Measurements from ENCODE around the gene ASB15. TPM values are rescaled to one million over a fixed set of nuclear protein-coding genes. Genes with fewer than 3 reads are reported as not detected.

ASB15 gene
- polyA plus RNA-seq, 4 donors: 0.01 to 0.12 TPM; not detected in 2

- H3K4me3 ChIP-seq (ENCODE audit: low read depth in 1 of 3, low read length in 3 of 3): no peak overlapping the region
- no peaks in the 10 kb centered on the region for H3K36me3 ChIP-seq (ENCODE audit: control insufficient read depth in 3 of 3, insufficient read depth in 2 of 3, low read depth in 1 of 3, low read length in 3 of 3)
- H3K27me3 ChIP-seq (ENCODE audit: control insufficient read depth in 3 of 3, insufficient read depth in 3 of 3, low read length in 3 of 3): no peaks in the 10 kb centered on the region
- H3K4me1 ChIP-seq (ENCODE audit: control insufficient read depth in 3 of 3, insufficient read depth in 2 of 3, low read depth in 1 of 3, low read length in 2 of 3): no peaks in the 10 kb centered on the region
- no peaks in the 10 kb centered on the region for H3K9me3 ChIP-seq (ENCODE audit: control insufficient read depth in 2 of 2, insufficient read depth in 1 of 2, low read depth in 1 of 2, low read length in 1 of 2)
- H3K27ac ChIP-seq (ENCODE audit: low read depth in 1 of 3, low read length in 2 of 3): no peak overlapping the region
- no peak for DNase-seq
- no peak for FAIRE-seq
Measured at GRCh38 chr7:123562121-123562520, 39.5 kb upstream of the ASB15 start.

- no peaks in the 10 kb centered on the region for H3K4me1 ChIP-seq (ENCODE audit: control insufficient read depth in 3 of 3, insufficient read depth in 2 of 3, low read depth in 1 of 3, low read length in 2 of 3)
- 37 to 51% (median 39%) methylated on average over 2 of the region's 2 CpGs for WGBS, 3 donors
- no peaks in the 10 kb centered on the region for H3K27me3 ChIP-seq (ENCODE audit: control insufficient read depth in 3 of 3, insufficient read depth in 3 of 3, low read length in 3 of 3)
- FAIRE-seq (no peak), DNase-seq (no peak)
- no peaks in the 10 kb centered on the region for H3K36me3 ChIP-seq (ENCODE audit: control insufficient read depth in 3 of 3, insufficient read depth in 2 of 3, low read depth in 1 of 3, low read length in 3 of 3)
- no peaks in the 10 kb centered on the region for H3K9me3 ChIP-seq (ENCODE audit: control insufficient read depth in 2 of 2, insufficient read depth in 1 of 2, low read depth in 1 of 2, low read length in 1 of 2)
- no peak overlapping the region for H3K4me3 ChIP-seq (ENCODE audit: low read depth in 1 of 3, low read length in 3 of 3)
- no peak overlapping the region for H3K27ac ChIP-seq (ENCODE audit: low read depth in 1 of 3, low read length in 2 of 3)
Measured at GRCh38 chr7:123569352-123570010, 32.1 kb upstream of the ASB15 start.

- no peak overlapping the region for H3K27ac ChIP-seq (ENCODE audit: low read depth in 1 of 3, low read length in 2 of 3)
- H3K4me1 ChIP-seq (ENCODE audit: control insufficient read depth in 3 of 3, insufficient read depth in 2 of 3, low read depth in 1 of 3, low read length in 2 of 3): no peaks in the 10 kb centered on the region
- WGBS, 3 donors: 55 to 63% (median 61%) methylated on average over 4 of the region's 4 CpGs
- FAIRE-seq (no peak), DNase-seq (no peak)
- no peaks in the 10 kb centered on the region for H3K9me3 ChIP-seq (ENCODE audit: control insufficient read depth in 2 of 2, insufficient read depth in 1 of 2, low read depth in 1 of 2, low read length in 1 of 2)
- no peak overlapping the region for H3K4me3 ChIP-seq (ENCODE audit: low read depth in 1 of 3, low read length in 3 of 3)
- no peaks in the 10 kb centered on the region for H3K36me3 ChIP-seq (ENCODE audit: control insufficient read depth in 3 of 3, insufficient read depth in 2 of 3, low read depth in 1 of 3, low read length in 3 of 3)
- no peaks in the 10 kb centered on the region for H3K27me3 ChIP-seq (ENCODE audit: control insufficient read depth in 3 of 3, insufficient read depth in 3 of 3, low read length in 3 of 3)
Measured at GRCh38 chr7:123570390-123571182, 31.0 kb upstream of the ASB15 start.

GRCh38 chr7:123571187-123571586, 30.4 kb upstream of the ASB15 start:
- Histone ChIP-seq H3K4me3 (ENCODE audit: low read depth in 1 of 3, low read length in 3 of 3) (no peak overlapping the region), H3K36me3 (ENCODE audit: control insufficient read depth in 3 of 3, insufficient read depth in 2 of 3, low read depth in 1 of 3, low read length in 3 of 3) (no peaks in the 10 kb centered on the region), H3K9me3 (ENCODE audit: control insufficient read depth in 2 of 2, insufficient read depth in 1 of 2, low read depth in 1 of 2, low read length in 1 of 2) (no peaks in the 10 kb centered on the region), H3K27me3 (ENCODE audit: control insufficient read depth in 3 of 3, insufficient read depth in 3 of 3, low read length in 3 of 3) (no peaks in the 10 kb centered on the region), H3K27ac (ENCODE audit: low read depth in 1 of 3, low read length in 2 of 3) (no peak overlapping the region), H3K4me1 (ENCODE audit: control insufficient read depth in 3 of 3, insufficient read depth in 2 of 3, low read depth in 1 of 3, low read length in 2 of 3) (no peaks in the 10 kb centered on the region)
- 41 to 52% (median 49%) methylated on average over 1 of the region's 1 CpG for WGBS, 3 donors
- no peak for DNase-seq
- no peak for FAIRE-seq

GRCh38 chr7:123571684-123572083, 29.9 kb upstream of the ASB15 start:
- DNase-seq (no peak), FAIRE-seq (no peak)
- 59 to 75% (median 63%) methylated on average over 1 of the region's 1 CpG for WGBS, 3 donors
- Histone ChIP-seq H3K9me3 (ENCODE audit: control insufficient read depth in 2 of 2, insufficient read depth in 1 of 2, low read depth in 1 of 2, low read length in 1 of 2) (no peaks in the 10 kb centered on the region), H3K4me3 (ENCODE audit: low read depth in 1 of 3, low read length in 3 of 3) (no peak overlapping the region), H3K36me3 (ENCODE audit: control insufficient read depth in 3 of 3, insufficient read depth in 2 of 3, low read depth in 1 of 3, low read length in 3 of 3) (no peaks in the 10 kb centered on the region), H3K4me1 (ENCODE audit: control insufficient read depth in 3 of 3, insufficient read depth in 2 of 3, low read depth in 1 of 3, low read length in 2 of 3) (no peaks in the 10 kb centered on the region), H3K27me3 (ENCODE audit: control insufficient read depth in 3 of 3, insufficient read depth in 3 of 3, low read length in 3 of 3) (no peaks in the 10 kb centered on the region), H3K27ac (ENCODE audit: low read depth in 1 of 3, low read length in 2 of 3) (no peak overlapping the region)

- H3K36me3 ChIP-seq (ENCODE audit: control insufficient read depth in 3 of 3, insufficient read depth in 2 of 3, low read depth in 1 of 3, low read length in 3 of 3): no peaks in the 10 kb centered on the region
- H3K4me3 ChIP-seq (ENCODE audit: low read depth in 1 of 3, low read length in 3 of 3): no peak overlapping the region
- FAIRE-seq (no peak), DNase-seq (no peak)
- H3K4me1 ChIP-seq (ENCODE audit: control insufficient read depth in 3 of 3, insufficient read depth in 2 of 3, low read depth in 1 of 3, low read length in 2 of 3): no peaks in the 10 kb centered on the region
- no peaks in the 10 kb centered on the region for H3K27me3 ChIP-seq (ENCODE audit: control insufficient read depth in 3 of 3, insufficient read depth in 3 of 3, low read length in 3 of 3)
- no peaks in the 10 kb centered on the region for H3K9me3 ChIP-seq (ENCODE audit: control insufficient read depth in 2 of 2, insufficient read depth in 1 of 2, low read depth in 1 of 2, low read length in 1 of 2)
- WGBS, 3 donors: 75 to 87% (median 83%) methylated on average over 3 of the region's 3 CpGs
- no peak overlapping the region for H3K27ac ChIP-seq (ENCODE audit: low read depth in 1 of 3, low read length in 2 of 3)
Measured at GRCh38 chr7:123573341-123573740, 28.3 kb upstream of the ASB15 start.

- H3K27me3 ChIP-seq (ENCODE audit: control insufficient read depth in 3 of 3, insufficient read depth in 3 of 3, low read length in 3 of 3): no peaks in the 10 kb centered on the region
- H3K9me3 ChIP-seq (ENCODE audit: control insufficient read depth in 2 of 2, insufficient read depth in 1 of 2, low read depth in 1 of 2, low read length in 1 of 2): no peaks in the 10 kb centered on the region
- FAIRE-seq (no peak), DNase-seq (no peak)
- H3K27ac ChIP-seq (ENCODE audit: low read depth in 1 of 3, low read length in 2 of 3): no peak overlapping the region
- H3K36me3 ChIP-seq (ENCODE audit: control insufficient read depth in 3 of 3, insufficient read depth in 2 of 3, low read depth in 1 of 3, low read length in 3 of 3): no peaks in the 10 kb centered on the region
- no peaks in the 10 kb centered on the region for H3K4me1 ChIP-seq (ENCODE audit: control insufficient read depth in 3 of 3, insufficient read depth in 2 of 3, low read depth in 1 of 3, low read length in 2 of 3)
- no peak overlapping the region for H3K4me3 ChIP-seq (ENCODE audit: low read depth in 1 of 3, low read length in 3 of 3)
- 81 to 88% (median 83%) methylated on average over 2 of the region's 2 CpGs for WGBS, 3 donors
Measured at GRCh38 chr7:123573896-123574467, 27.6 kb upstream of the ASB15 start.

- FAIRE-seq: no peak
- Histone ChIP-seq H3K4me1 (ENCODE audit: control insufficient read depth in 3 of 3, insufficient read depth in 2 of 3, low read depth in 1 of 3, low read length in 2 of 3) (no peaks in the 10 kb centered on the region), H3K36me3 (ENCODE audit: control insufficient read depth in 3 of 3, insufficient read depth in 2 of 3, low read depth in 1 of 3, low read length in 3 of 3) (no peaks in the 10 kb centered on the region), H3K9me3 (ENCODE audit: control insufficient read depth in 2 of 2, insufficient read depth in 1 of 2, low read depth in 1 of 2, low read length in 1 of 2) (no peaks in the 10 kb centered on the region), H3K27me3 (ENCODE audit: control insufficient read depth in 3 of 3, insufficient read depth in 3 of 3, low read length in 3 of 3) (no peaks in the 10 kb centered on the region), H3K4me3 (ENCODE audit: low read depth in 1 of 3, low read length in 3 of 3) (no peak overlapping the region), H3K27ac (ENCODE audit: low read depth in 1 of 3, low read length in 2 of 3) (no peak overlapping the region)
- no peak for DNase-seq
Measured at GRCh38 chr7:123579416-123579815, 22.2 kb upstream of the ASB15 start.
